Measurements from ENCODE around the gene C5AR1. TPM values are rescaled to one million over a fixed set of nuclear protein-coding genes. Genes with fewer than 3 reads are reported as not detected.

The C5AR1 gene
- total and polyA plus RNA-seq, 9 of the 15 experiments (the other 6 are each of a cell fraction or from before 2014, with no cell fraction given) = 0.06 to 1.6 (median 0.28) TPM; not detected in 3

DNA sequence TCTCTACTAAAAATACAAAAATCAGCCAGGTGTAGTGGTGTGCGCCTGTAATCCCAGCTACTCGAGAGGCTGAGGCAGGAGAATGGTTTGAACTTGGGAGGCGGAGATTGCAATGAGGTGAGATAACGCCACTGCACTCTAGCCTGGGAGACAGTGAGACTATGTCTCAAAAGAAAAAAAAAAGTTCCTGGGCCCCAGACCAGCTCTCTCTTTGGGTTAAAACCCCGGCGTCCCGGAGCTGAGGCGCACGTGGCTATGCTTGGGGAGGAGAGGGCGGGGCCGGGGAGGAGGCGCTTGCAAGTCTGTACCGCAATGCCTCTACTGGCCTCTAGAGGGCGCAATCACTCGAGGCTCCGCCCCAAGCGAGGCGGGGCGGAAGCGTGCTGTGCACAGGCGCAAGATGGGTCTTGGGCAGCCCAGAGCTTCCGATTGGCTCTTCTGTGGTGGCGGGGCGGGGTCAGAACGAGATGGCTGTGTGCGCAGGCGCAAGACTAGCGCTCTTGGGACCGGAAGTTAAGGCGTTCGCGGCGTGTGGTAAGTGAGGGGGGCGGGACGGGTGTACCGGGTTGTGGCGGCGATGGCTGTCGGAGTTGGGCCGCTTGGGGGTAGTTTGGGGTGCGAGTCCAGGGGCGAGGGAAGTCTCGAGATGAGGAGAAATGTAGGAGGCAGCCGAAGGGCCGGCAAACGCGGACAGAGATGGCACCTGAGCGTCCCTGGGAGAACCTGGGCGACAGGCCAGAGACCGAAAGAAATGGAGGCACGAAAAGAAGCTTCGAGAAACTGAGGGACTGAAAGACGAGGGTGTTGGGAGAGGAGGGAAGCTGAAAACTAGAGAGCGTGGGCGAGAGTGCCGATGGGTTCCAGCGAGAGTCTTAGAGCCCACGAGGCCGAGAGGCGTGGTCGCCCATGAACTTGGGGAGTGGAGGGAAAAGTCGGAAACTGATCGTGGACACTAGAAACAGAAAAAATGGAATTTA, 39.4 kb downstream of the C5AR1 start, which contains the start of gene DHX34 (continued):
- TF ChIP-seq, protein P1, sequence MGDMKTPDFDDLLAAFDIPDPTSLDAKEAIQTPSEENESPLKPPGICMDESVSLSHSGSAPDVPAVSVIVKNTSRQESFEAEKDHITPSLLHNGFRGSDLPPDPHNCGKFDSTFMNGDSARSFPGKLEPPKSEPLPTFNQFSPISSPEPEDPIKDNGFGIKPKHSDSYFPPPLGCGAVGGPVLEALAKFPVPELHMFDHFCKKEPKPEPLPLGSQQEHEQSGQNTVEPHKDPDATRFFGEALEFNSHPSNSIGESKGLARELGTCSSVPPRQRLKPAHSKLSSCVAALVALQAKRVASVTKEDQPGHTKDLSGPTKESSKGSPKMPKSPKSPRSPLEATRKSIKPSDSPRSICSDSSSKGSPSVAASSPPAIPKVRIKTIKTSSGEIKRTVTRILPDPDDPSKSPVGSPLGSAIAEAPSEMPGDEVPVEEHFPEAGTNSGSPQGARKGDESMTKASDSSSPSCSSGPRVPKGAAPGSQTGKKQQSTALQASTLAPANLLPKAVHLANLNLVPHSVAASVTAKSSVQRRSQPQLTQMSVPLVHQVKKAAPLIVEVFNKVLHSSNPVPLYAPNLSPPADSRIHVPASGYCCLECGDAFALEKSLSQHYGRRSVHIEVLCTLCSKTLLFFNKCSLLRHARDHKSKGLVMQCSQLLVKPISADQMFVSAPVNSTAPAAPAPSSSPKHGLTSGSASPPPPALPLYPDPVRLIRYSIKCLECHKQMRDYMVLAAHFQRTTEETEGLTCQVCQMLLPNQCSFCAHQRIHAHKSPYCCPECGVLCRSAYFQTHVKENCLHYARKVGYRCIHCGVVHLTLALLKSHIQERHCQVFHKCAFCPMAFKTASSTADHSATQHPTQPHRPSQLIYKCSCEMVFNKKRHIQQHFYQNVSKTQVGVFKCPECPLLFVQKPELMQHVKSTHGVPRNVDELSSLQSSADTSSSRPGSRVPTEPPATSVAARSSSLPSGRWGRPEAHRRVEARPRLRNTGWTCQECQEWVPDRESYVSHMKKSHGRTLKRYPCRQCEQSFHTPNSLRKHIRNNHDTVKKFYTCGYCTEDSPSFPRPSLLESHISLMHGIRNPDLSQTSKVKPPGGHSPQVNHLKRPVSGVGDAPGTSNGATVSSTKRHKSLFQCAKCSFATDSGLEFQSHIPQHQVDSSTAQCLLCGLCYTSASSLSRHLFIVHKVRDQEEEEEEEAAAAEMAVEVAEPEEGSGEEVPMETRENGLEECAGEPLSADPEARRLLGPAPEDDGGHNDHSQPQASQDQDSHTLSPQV (IDR thresholded peaks at IDR 0.05) = peak; percentile 87
- TF ChIP-seq ZNF431 (CRISPR knock-in tag; IDR thresholded peaks at IDR 0.05) (no peak), NFATC3 (IDR thresholded peaks at IDR 0.05) (no peak), ZNF551 (CRISPR knock-in tag; IDR thresholded peaks at IDR 0.05) (no peak), SLC30A9 (CRISPR knock-in tag; IDR thresholded peaks at IDR 0.05) (no peak), ZFP30 (CRISPR knock-in tag; IDR thresholded peaks at IDR 0.05; ENCODE audit: borderline replicate concordance) (no peak)
- TF ChIP-seq, protein P2, sequence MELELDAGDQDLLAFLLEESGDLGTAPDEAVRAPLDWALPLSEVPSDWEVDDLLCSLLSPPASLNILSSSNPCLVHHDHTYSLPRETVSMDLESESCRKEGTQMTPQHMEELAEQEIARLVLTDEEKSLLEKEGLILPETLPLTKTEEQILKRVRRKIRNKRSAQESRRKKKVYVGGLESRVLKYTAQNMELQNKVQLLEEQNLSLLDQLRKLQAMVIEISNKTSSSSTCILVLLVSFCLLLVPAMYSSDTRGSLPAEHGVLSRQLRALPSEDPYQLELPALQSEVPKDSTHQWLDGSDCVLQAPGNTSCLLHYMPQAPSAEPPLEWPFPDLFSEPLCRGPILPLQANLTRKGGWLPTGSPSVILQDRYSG (tag; conservative IDR thresholded peaks at IDR 0.05; ENCODE audit: low read depth) = peak; percentile 59; the same call in 1 of the 2 replicates
- TF ChIP-seq, protein P3, sequence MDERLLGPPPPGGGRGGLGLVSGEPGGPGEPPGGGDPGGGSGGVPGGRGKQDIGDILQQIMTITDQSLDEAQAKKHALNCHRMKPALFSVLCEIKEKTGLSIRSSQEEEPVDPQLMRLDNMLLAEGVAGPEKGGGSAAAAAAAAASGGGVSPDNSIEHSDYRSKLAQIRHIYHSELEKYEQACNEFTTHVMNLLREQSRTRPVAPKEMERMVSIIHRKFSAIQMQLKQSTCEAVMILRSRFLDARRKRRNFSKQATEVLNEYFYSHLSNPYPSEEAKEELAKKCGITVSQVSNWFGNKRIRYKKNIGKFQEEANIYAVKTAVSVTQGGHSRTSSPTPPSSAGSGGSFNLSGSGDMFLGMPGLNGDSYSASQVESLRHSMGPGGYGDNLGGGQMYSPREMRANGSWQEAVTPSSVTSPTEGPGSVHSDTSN (CRISPR knock-in tag; IDR thresholded peaks at IDR 0.05; ENCODE audit: low read depth) = no peak
- TF ChIP-seq, protein P3 (tag; conservative IDR thresholded peaks at IDR 0.05; ENCODE audit: low read depth) = no peak

All from K562 (cell line).